ENCODE data around the gene PPFIA3.

- TF ChIP-seq YY1 (IDR thresholded peaks at IDR 0.05; ENCODE audit: insufficient read depth, insufficient read length) (no peak), ZNF274 (IDR thresholded peaks at IDR 0.05; ENCODE audit: low read depth, low read length) (no peak)
Measured at GRCh38 chr19:49130325-49130724, 11.0 kb downstream of the PPFIA3 start.

Data from NT2/D1 (cell line).